IMR-90 (cell line): Measurements from ENCODE around the gene CENPI. TPM values are rescaled to one million over a fixed set of nuclear protein-coding genes. Genes with fewer than 3 reads are reported as not detected.

Experiments used
- ATAC-seq: fragments of 200-7000 bp; cut with Tn5 transposase; 2 replicates; pipeline ENCODE4 v1.9.1; 2020; ENCODE audit warnings: low read depth, mild to moderate bottlenecking, moderate library complexity
- BruUV-seq: library from RNA; stranded (reverse); fragments of 400-500 nt; replicated peaks from 2 replicates; lab custom pipeline; 2021; lab: Mats Ljungman, UMichigan
- CTCF ChIA-PET: fragments of 300-600 bp; formaldehyde crosslinking; extraction: SDS; loops from one replicate; lab custom pipeline; 2021; ENCODE audit warnings: antibody characterized with exemption; lab: Yijun Ruan, JAX
- POLR2A ChIA-PET: fragments of 300-600 bp; sonication (Branson Sonifier 250); formaldehyde crosslinking; loops from one replicate; lab custom pipeline; 2022; ENCODE audit warnings: antibody characterized with exemption; ENCODE audit not compliant: unreplicated experiment; lab: Charles Lee
- DNase-seq: peaks from one replicate; pipeline ENCODE4 v3.0.0; 2013
- H2AFZ ChIP-seq: replicated peaks from 2 replicates; pipeline ENCODE3; 2013; ENCODE audit warnings: low read length, mild to moderate bottlenecking; ENCODE audit not compliant: poor library complexity
- H2AK5ac ChIP-seq: 2 replicates; pipeline ENCODE4 v1.6.1; 2013; ENCODE audit warnings: low read depth, low read length, inconsistent platforms
- H2AK9ac ChIP-seq: replicated peaks from 2 replicates; pipeline ENCODE3; 2013; ENCODE audit warnings: mild to moderate bottlenecking, low read depth, low read length, moderate library complexity; ENCODE audit not compliant: poor library complexity
- H2BK120ac ChIP-seq: 2 replicates; pipeline ENCODE4 v1.6.1; 2013; ENCODE audit warnings: low read depth, low read length, inconsistent platforms
- H2BK15ac ChIP-seq: 3 replicates; pipeline ENCODE4 v1.6.1; 2013; ENCODE audit warnings: low read depth, low read length, inconsistent platforms
- H2BK20ac ChIP-seq: 2 replicates; pipeline ENCODE4 v1.6.1; 2013; ENCODE audit warnings: low read depth, mild to moderate bottlenecking, inconsistent platforms, low read length, moderate library complexity
- H2BK5ac ChIP-seq: 2 replicates; pipeline ENCODE4 v1.6.1; 2013; ENCODE audit warnings: mild to moderate bottlenecking, low read depth, low read length, inconsistent platforms; ENCODE audit not compliant: poor library complexity, severe bottlenecking
- H3K14ac ChIP-seq: replicated peaks from 2 replicates; pipeline ENCODE4 v1.6.1; 2013; ENCODE audit warnings: low read depth, low read length, inconsistent platforms
- H3K18ac ChIP-seq: 2 replicates; pipeline ENCODE4 v1.6.1; 2013; ENCODE audit warnings: low read depth, low read length, control low read depth
- H3K23ac ChIP-seq: 2 replicates; pipeline ENCODE4 v1.6.1; 2013; ENCODE audit warnings: low read depth, low read length, inconsistent platforms
- H3K27ac ChIP-seq: 2 replicates; pipeline ENCODE4 v1.5.1; 2013; ENCODE audit warnings: mild to moderate bottlenecking, control low read depth, low read length; ENCODE audit not compliant: insufficient read depth
- H3K27me3 ChIP-seq: 2 replicates; pipeline ENCODE4 v1.6.1; 2013; ENCODE audit warnings: low read length; ENCODE audit not compliant: control insufficient read depth, insufficient read depth
- H3K36me3 ChIP-seq: 2 replicates; pipeline ENCODE4 v1.6.1; 2013; ENCODE audit warnings: low read length, mixed read lengths; ENCODE audit not compliant: control insufficient read depth, insufficient read depth
- H3K4ac ChIP-seq: 2 replicates; pipeline ENCODE4 v1.6.1; 2013; ENCODE audit warnings: low read depth, low read length, inconsistent platforms
- H3K4me1 ChIP-seq: 2 replicates; pipeline ENCODE4 v1.6.1; 2013; ENCODE audit warnings: low read length, mixed read lengths; ENCODE audit not compliant: control insufficient read depth, insufficient read depth
- H3K4me2 ChIP-seq: 2 replicates; pipeline ENCODE4 v1.6.1; 2013; ENCODE audit warnings: low read depth, mild to moderate bottlenecking, control low read depth, low read length, moderate library complexity
- H3K4me3 ChIP-seq: 2 replicates; pipeline ENCODE4 v1.5.1; 2013; ENCODE audit warnings: low read depth, mild to moderate bottlenecking, control low read depth, low read length, moderate library complexity; ENCODE audit not compliant: insufficient read depth
- H3K56ac ChIP-seq: 2 replicates; pipeline ENCODE4 v1.6.1; 2013; ENCODE audit warnings: low read length, inconsistent platforms; ENCODE audit not compliant: insufficient read depth; ENCODE audit errors: extremely low read depth
- H3K79me1 ChIP-seq, 2 experiments: 2 replicates each; pipeline ENCODE4 v1.6.1; 2013; ENCODE audit warnings: low read length in 2 of 2, inconsistent platforms in 1 of 2, low read depth in 1 of 2
- H3K9ac ChIP-seq: 2 replicates; pipeline ENCODE4 v1.6.1; 2013; ENCODE audit warnings: low read depth, low read length, control low read depth
- H3K9me1 ChIP-seq: 2 replicates; pipeline ENCODE4 v1.6.1; 2013; ENCODE audit warnings: low read length, inconsistent platforms; ENCODE audit not compliant: insufficient read depth
- H3K9me3 ChIP-seq: 2 replicates; pipeline ENCODE4 v1.6.1; 2013; ENCODE audit warnings: low read length; ENCODE audit not compliant: control insufficient read depth, insufficient read depth
- H4K20me1 ChIP-seq: 2 replicates; pipeline ENCODE4 v1.6.1; 2013; ENCODE audit warnings: low read length, inconsistent platforms; ENCODE audit not compliant: insufficient read depth
- H4K5ac ChIP-seq: 2 replicates; pipeline ENCODE4 v1.6.1; 2013; ENCODE audit warnings: mild to moderate bottlenecking, low read depth, low read length, control low read depth
- H4K8ac ChIP-seq, 2 experiments: 2 replicates each; pipeline ENCODE4 v1.6.1; 2013; ENCODE audit warnings: low read depth in 2 of 2, low read length in 2 of 2, control low read depth in 1 of 2, inconsistent platforms in 1 of 2
- H4K91ac ChIP-seq: 2 replicates; pipeline ENCODE4 v1.6.1; 2013; ENCODE audit warnings: low read depth, low read length, inconsistent platforms; ENCODE audit not compliant: insufficient read depth
- CEBPB ChIP-seq: IDR thresholded peaks from 2 replicates; pipeline ENCODE4 v1.6.1; 2012; ENCODE audit warnings: low read depth, low read length, improper control_type of control experiment
- FOS ChIP-seq: fragments of 150-350 bp; IDR thresholded peaks from 2 replicates; pipeline ENCODE4 v1.6.1; 2016; ENCODE audit warnings: low read depth, low read length
- POLR2A ChIP-seq: IDR thresholded peaks from 2 replicates; pipeline ENCODE4 v1.6.1; 2012; ENCODE audit warnings: mild to moderate bottlenecking, low read depth, low read length
- RAD21 ChIP-seq: IDR thresholded peaks from 2 replicates; pipeline ENCODE4 v1.6.1; 2012; ENCODE audit warnings: low read length, improper control_type of control experiment
- RCOR1 ChIP-seq: IDR thresholded peaks from 2 replicates; pipeline ENCODE4 v1.6.1; 2012; ENCODE audit warnings: mild to moderate bottlenecking, low read length, improper control_type of control experiment; ENCODE audit not compliant: insufficient replicate concordance
- RFX5 ChIP-seq: IDR thresholded peaks from 2 replicates; pipeline ENCODE4 v1.8.0; 2012; ENCODE audit warnings: low read depth, mild to moderate bottlenecking, low read length, moderate library complexity
- WGBS, 2 experiments: methylation state at CpG; one replicate each; pipeline versions ENCODE4 v1.1.5 to v1.1.7; 2013; ENCODE audit warnings: missing lambda C conversion rate in 2 of 2; ENCODE audit not compliant: insufficient read length in 1 of 2; ENCODE audit errors: extremely low coverage in 2 of 2; 5-methylcytosine and 5-hydroxymethylcytosine counted together
- dilution Hi-C: fragments of 300-500 bp; cut with HindIII; formaldehyde crosslinking; loops from one replicate; pipeline ENCODE4 v1.14.3; 2018; ENCODE audit warnings: low sequenced_read_pairs; ENCODE audit not compliant: unreplicated experiment
- in situ Hi-C: fragments of 300-500 bp; cut with MboI; formaldehyde crosslinking; loops from 3 replicates; pipeline ENCODE4 v1.14.3; 2019; ENCODE audit warnings: low sequenced_read_pairs, inconsistent platforms, mixed read lengths
- intact Hi-C: fragments of 100-400 bp; cut with micrococcal nuclease; formaldehyde crosslinking; loops from 2 replicates; pipeline ENCODE4 v1.10.0; 2022
- polyA plus RNA-seq, 3 experiments: library from polyadenylated mRNA; depleted of rRNA; stranded (reverse); fragments of >200 nt; gene quantifications; 2 replicates each; pipeline ENCODE4 v1.2.3, GENCODE V29; 2012; ENCODE audit warnings: low replicate concordance in 1 of 3
- total RNA-seq: library from RNA; depleted of rRNA; stranded (reverse); fragments of >200 nt; gene quantifications from 2 replicates; pipeline ENCODE4 v1.2.3, GENCODE V29; 2012; rRNA removed
- TF ChIP-seq, protein P1 (sequence below): fragments of 150-350 bp; IDR thresholded peaks from 2 replicates; pipeline ENCODE4 v1.6.1; 2017; ENCODE audit warnings: mild to moderate bottlenecking, antibody characterized with exemption, low read length, low read depth

The CENPI gene
- total and polyA plus RNA-seq, 2 of the 4 experiments (the other 2 are of a cell fraction) = 5.5 to 24.2 TPM

- no peak overlapping the region for H3K4me3 ChIP-seq
- no peaks in the 10 kb centered on the region for H3K36me3 ChIP-seq
- TF ChIP-seq, protein P1, sequence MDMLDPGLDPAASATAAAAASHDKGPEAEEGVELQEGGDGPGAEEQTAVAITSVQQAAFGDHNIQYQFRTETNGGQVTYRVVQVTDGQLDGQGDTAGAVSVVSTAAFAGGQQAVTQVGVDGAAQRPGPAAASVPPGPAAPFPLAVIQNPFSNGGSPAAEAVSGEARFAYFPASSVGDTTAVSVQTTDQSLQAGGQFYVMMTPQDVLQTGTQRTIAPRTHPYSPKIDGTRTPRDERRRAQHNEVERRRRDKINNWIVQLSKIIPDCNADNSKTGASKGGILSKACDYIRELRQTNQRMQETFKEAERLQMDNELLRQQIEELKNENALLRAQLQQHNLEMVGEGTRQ = no peak
- TF ChIP-seq CEBPB (no peak), FOS (no peak), RFX5 (no peak), RCOR1 (no peak), POLR2A (no peak), RAD21 (no peak)
- no peak overlapping the region for H4K8ac ChIP-seq
- H2BK5ac ChIP-seq = no peak overlapping the region
- H2AK5ac ChIP-seq = no peak overlapping the region
- no peak overlapping the region for H2BK15ac ChIP-seq
- no peak overlapping the region for H3K9ac ChIP-seq
- ChIA-PET POLR2A (no interaction called here), CTCF (no interaction called here)
- H3K4me1 ChIP-seq = no peaks in the 10 kb centered on the region
- H3K9me1 ChIP-seq = no peaks in the 10 kb centered on the region
- H4K20me1 ChIP-seq = no peaks in the 10 kb centered on the region
- no peak overlapping the region for H3K56ac ChIP-seq
- intact Hi-C loops (no loop called here), in situ Hi-C loops (no loop called here), dilution Hi-C loops (no loop called here)
- no peaks in the 10 kb centered on the region for H3K9me3 ChIP-seq
- no peak overlapping the region for H2AFZ ChIP-seq
- H2BK20ac ChIP-seq = peak overlapping the region; percentile 55; the same call in 1 of the 2 replicates
- H3K18ac ChIP-seq = no peak overlapping the region
- no peak overlapping the region for H3K4me2 ChIP-seq
- no peak overlapping the region for H3K14ac ChIP-seq
- no peak overlapping the region for H4K5ac ChIP-seq
- H3K27ac ChIP-seq = no peak overlapping the region
- DNase-seq (peak; percentile 32), ATAC-seq (peak; percentile 53)
- H2BK120ac ChIP-seq = no peak overlapping the region
- no TSS peak for BruUV-seq
- no peaks in the 10 kb centered on the region for H3K79me1 ChIP-seq
- no peak overlapping the region for H2AK9ac ChIP-seq
- no peak overlapping the region for H3K4ac ChIP-seq
- no peak overlapping the region for H4K91ac ChIP-seq
- WGBS, 2 experiments = no CpG with 5 or more reads among the region's 2 CpGs
- no peak overlapping the region for H3K23ac ChIP-seq
- H3K27me3 ChIP-seq = no peaks in the 10 kb centered on the region
These were observed 38.2 kb downstream of the CENPI start for GRCh38 chrX:101136235-101136634.

Other genes with a start within 250 kb of the CENPI start
- not detected in 2 replicates for gene NOX1, start 223.8 kb upstream of the CENPI start, total RNA-seq
- gene NOX1, start 223.8 kb upstream of the CENPI start, polyA plus RNA-seq (2012; rRNA removed) = 0.04 TPM in 1 of 2 replicates, not detected in the other
- gene XKRX, start 169.3 kb upstream of the CENPI start, total RNA-seq = 0.83 and 0.90 TPM in 2 replicates
- 0.26 and 0.39 TPM in 2 replicates for gene XKRX, start 169.3 kb upstream of the CENPI start, polyA plus RNA-seq (2012; rRNA removed)
- gene ARL13A, start 128.5 kb upstream of the CENPI start, total RNA-seq = not detected in 2 replicates
- gene ARL13A, start 128.5 kb upstream of the CENPI start, polyA plus RNA-seq (2012; rRNA removed) = not detected in 2 replicates
- 10.8 and 13.4 TPM in 2 replicates for gene TRMT2B, start 46.1 kb upstream of the CENPI start, total RNA-seq
- gene TRMT2B, start 46.1 kb upstream of the CENPI start, polyA plus RNA-seq (2012; rRNA removed) = 6.5 and 7.7 TPM in 2 replicates
- gene TMEM35A, start 19.3 kb upstream of the CENPI start, total RNA-seq = 11.3 and 12.8 TPM in 2 replicates
- 13.7 and 14.2 TPM in 2 replicates for gene TMEM35A, start 19.3 kb upstream of the CENPI start, polyA plus RNA-seq (2012; rRNA removed)
- 6.9 and 7.0 TPM in 2 replicates for gene DRP2, start 121.6 kb downstream of the CENPI start, total RNA-seq
- 6.4 and 7.9 TPM in 2 replicates for gene DRP2, start 121.6 kb downstream of the CENPI start, polyA plus RNA-seq (2012; rRNA removed)
- gene TAF7L, start 193.1 kb downstream of the CENPI start, total RNA-seq = 0.18 and 0.28 TPM in 2 replicates
- 0.22 TPM in 2 replicates for gene TAF7L, start 193.1 kb downstream of the CENPI start, polyA plus RNA-seq (2012; rRNA removed)